ENCODE measurements around the gene PPIF. TPM values are rescaled to one million over a fixed set of nuclear protein-coding genes. Genes with fewer than 3 reads are reported as not detected.

PPIF gene
- total and polyA plus RNA-seq, 2 of the 13 experiments (the other 11 are each of a cell fraction or from before 2014, with no cell fraction given): 147 to 157 TPM

DNA sequence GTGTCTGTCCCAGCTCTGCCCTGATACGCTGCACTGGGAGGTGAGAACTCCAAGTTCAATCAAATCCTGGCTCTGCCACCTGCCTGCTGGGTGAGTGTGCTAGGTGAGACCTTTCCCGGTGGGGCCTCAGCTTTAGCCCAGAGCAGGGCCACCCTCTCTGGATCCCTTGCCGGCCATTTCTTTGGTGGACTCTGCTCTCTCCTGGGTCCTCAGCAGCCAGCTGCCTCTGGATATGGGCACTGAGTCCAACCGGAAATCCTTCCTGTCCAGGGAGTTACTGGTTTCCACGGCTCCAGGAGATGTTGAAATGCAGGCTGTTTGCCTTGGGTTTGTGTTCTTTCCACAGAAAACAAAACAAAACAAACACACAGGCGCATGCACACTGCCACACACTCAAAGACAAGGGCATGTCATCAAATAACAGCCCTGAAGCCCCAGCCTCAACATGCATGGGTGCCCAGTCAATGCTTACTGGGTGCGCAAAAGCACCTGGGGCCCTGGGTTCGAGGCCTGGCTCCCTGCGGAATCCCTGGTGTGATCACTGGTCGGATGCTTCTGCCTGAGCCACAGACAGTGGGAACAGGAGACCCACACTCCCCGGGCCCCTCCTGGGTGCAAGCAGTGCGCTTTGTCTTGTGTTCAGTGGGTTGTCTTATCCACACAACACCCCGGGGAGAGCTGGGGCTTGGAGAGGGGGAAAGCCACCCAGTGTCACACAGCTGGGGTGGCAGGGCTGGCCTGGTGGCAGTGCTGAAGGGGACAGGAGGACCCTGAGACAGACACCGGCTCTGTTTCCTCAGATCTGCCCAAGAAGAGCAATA lies 33.1 kb downstream of the PPIF start (continued):
- TF ChIP-seq, protein P1, sequence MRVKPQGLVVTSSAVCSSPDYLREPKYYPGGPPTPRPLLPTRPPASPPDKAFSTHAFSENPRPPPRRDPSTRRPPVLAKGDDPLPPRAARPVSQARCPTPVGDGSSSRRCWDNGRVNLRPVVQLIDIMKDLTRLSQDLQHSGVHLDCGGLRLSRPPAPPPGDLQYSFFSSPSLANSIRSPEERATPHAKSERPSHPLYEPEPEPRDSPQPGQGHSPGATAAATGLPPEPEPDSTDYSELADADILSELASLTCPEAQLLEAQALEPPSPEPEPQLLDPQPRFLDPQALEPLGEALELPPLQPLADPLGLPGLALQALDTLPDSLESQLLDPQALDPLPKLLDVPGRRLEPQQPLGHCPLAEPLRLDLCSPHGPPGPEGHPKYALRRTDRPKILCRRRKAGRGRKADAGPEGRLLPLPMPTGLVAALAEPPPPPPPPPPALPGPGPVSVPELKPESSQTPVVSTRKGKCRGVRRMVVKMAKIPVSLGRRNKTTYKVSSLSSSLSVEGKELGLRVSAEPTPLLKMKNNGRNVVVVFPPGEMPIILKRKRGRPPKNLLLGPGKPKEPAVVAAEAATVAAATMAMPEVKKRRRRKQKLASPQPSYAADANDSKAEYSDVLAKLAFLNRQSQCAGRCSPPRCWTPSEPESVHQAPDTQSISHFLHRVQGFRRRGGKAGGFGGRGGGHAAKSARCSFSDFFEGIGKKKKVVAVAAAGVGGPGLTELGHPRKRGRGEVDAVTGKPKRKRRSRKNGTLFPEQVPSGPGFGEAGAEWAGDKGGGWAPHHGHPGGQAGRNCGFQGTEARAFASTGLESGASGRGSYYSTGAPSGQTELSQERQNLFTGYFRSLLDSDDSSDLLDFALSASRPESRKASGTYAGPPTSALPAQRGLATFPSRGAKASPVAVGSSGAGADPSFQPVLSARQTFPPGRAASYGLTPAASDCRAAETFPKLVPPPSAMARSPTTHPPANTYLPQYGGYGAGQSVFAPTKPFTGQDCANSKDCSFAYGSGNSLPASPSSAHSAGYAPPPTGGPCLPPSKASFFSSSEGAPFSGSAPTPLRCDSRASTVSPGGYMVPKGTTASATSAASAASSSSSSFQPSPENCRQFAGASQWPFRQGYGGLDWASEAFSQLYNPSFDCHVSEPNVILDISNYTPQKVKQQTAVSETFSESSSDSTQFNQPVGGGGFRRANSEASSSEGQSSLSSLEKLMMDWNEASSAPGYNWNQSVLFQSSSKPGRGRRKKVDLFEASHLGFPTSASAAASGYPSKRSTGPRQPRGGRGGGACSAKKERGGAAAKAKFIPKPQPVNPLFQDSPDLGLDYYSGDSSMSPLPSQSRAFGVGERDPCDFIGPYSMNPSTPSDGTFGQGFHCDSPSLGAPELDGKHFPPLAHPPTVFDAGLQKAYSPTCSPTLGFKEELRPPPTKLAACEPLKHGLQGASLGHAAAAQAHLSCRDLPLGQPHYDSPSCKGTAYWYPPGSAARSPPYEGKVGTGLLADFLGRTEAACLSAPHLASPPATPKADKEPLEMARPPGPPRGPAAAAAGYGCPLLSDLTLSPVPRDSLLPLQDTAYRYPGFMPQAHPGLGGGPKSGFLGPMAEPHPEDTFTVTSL (CRISPR knock-in tag; IDR thresholded peaks at IDR 0.05; ENCODE audit: borderline replicate concordance): peak; percentile 54; the same call in 1 of the 2 replicates
- TF ChIP-seq TGIF2 (CRISPR knock-in tag; IDR thresholded peaks at IDR 0.05) (peak; percentile 68), SRY (CRISPR knock-in tag; IDR thresholded peaks at IDR 0.05) (peak; percentile 61; the same call in 1 of the 2 replicates), RARG (CRISPR knock-in tag; IDR thresholded peaks at IDR 0.05; ENCODE audit: low read depth) (0 out of 2 replicates have a peak, but pooled peaks have one; percentile 51), TEAD3 (CRISPR knock-in tag; optimal IDR thresholded peaks at IDR 0.05; ENCODE audit: borderline replicate concordance) (peak; percentile 52), PHF5A (CRISPR knock-in tag; IDR thresholded peaks at IDR 0.05; ENCODE audit: low read depth, unreplicated experiment) (peak; percentile 80), SRSF9 (IDR thresholded peaks at IDR 0.05; ENCODE audit: borderline replicate concordance, insufficient read depth, low read depth, low read length, poor library complexity, severe bottlenecking) (no peak), GZF1 (CRISPR knock-in tag; IDR thresholded peaks at IDR 0.05) (peak; percentile 81; the same call in 1 of the 2 replicates), NFATC3 (CRISPR knock-in tag; IDR thresholded peaks at IDR 0.05) (no peak), CHD2 (IDR thresholded peaks at IDR 0.05; ENCODE audit: low read depth, low read length) (no peak), MAFG (CRISPR knock-in tag; IDR thresholded peaks at IDR 0.05) (no peak), TSC22D2 (CRISPR knock-in tag; IDR thresholded peaks at IDR 0.05; ENCODE audit: borderline replicate concordance) (no peak), AGO1 (IDR thresholded peaks at IDR 0.05; ENCODE audit: low read depth, low read length, poor library complexity, severe bottlenecking) (no peak), HNF4A (CRISPR knock-in tag; IDR thresholded peaks at IDR 0.05) (peak; percentile 92)
- TF ChIP-seq, protein P2, sequence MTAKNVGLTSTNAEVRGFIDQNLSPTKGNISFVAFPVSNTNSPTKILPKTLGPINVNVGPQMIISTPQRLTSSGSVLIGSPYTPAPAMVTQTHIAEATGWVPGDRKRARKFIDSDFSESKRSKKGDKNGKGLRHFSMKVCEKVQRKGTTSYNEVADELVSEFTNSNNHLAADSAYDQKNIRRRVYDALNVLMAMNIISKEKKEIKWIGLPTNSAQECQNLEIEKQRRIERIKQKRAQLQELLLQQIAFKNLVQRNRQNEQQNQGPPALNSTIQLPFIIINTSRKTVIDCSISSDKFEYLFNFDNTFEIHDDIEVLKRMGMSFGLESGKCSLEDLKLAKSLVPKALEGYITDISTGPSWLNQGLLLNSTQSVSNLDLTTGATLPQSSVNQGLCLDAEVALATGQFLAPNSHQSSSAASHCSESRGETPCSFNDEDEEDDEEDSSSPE (CRISPR knock-in tag; IDR thresholded peaks at IDR 0.05): no peak
- TF ChIP-seq, protein P3, sequence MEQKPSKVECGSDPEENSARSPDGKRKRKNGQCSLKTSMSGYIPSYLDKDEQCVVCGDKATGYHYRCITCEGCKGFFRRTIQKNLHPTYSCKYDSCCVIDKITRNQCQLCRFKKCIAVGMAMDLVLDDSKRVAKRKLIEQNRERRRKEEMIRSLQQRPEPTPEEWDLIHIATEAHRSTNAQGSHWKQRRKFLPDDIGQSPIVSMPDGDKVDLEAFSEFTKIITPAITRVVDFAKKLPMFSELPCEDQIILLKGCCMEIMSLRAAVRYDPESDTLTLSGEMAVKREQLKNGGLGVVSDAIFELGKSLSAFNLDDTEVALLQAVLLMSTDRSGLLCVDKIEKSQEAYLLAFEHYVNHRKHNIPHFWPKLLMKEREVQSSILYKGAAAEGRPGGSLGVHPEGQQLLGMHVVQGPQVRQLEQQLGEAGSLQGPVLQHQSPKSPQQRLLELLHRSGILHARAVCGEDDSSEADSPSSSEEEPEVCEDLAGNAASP (CRISPR knock-in tag; IDR thresholded peaks at IDR 0.05; ENCODE audit: borderline replicate concordance): 0 out of 2 replicates have a peak, but pooled peaks have one; percentile 12
- TF ChIP-seq, protein P4, sequence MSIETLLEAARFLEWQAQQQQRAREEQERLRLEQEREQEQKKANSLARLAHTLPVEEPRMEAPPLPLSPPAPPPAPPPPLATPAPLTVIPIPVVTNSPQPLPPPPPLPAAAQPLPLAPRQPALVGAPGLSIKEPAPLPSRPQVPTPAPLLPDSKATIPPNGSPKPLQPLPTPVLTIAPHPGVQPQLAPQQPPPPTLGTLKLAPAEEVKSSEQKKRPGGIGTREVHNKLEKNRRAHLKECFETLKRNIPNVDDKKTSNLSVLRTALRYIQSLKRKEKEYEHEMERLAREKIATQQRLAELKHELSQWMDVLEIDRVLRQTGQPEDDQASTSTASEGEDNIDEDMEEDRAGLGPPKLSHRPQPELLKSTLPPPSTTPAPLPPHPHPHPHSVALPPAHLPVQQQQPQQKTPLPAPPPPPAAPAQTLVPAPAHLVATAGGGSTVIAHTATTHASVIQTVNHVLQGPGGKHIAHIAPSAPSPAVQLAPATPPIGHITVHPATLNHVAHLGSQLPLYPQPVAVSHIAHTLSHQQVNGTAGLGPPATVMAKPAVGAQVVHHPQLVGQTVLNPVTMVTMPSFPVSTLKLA (IDR thresholded peaks at IDR 0.05): peak; percentile 65

All from HepG2 (cell line).